Measurements from ENCODE around the gene SH3TC2. TPM values are rescaled to one million over a fixed set of nuclear protein-coding genes. Genes with fewer than 3 reads are reported as not detected.

SH3TC2 gene
- polyA plus RNA-seq, 1 donor (not counting 4 experiments of a cell fraction or from before 2014, with no cell fraction given): 19.0 TPM

DNA sequence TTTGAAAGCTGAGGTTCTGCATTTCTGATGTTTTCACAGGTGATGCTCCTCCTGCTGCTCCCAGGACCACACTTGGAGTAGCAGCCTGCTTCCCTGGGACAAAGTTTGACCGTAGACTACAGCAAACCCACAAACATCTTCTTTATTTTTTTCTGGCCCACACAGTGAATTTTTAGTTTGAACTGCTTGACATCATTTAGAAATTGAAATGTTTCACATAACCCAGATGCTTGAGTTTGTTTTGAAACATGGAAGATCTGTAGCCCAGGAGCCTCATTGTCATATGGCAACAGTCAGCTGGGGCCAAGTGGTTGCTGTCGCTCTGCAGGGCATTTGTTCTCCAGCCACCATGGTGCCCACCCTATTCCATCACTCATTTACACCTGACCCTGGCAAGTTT is 8.4 kb downstream of the SH3TC2 start:
- Histone ChIP-seq H3K79me2 (ENCODE audit: control insufficient read depth, insufficient read depth, low read length) (peaks cover 12% of the 10 kb centered on the region), H3K9me3 (ENCODE audit: control insufficient read depth, low read depth, low read length) (no peaks in the 10 kb centered on the region), H3K4me3 (ENCODE audit: control insufficient read depth in 2 of 3, extremely low read depth in 1 of 3, insufficient read depth in 2 of 3, low read depth in 1 of 3, low read length in 3 of 3) (no peak overlapping the region), H2AFZ (ENCODE audit: control insufficient read depth, low read length) (no peak overlapping the region), H3K9ac (ENCODE audit: control insufficient read depth, extremely low read depth, insufficient read depth, low read length) (no peak overlapping the region), H3K27ac (ENCODE audit: control insufficient read depth, insufficient read depth, low read length) (no peak overlapping the region), H3K36me3 (ENCODE audit: control insufficient read depth in 2 of 2, extremely low read depth in 1 of 2, insufficient read depth in 2 of 2, low read length in 2 of 2) (peaks cover 8 to 13% of the 10 kb centered on the region in 2 experiments), H3K4me2 (ENCODE audit: control insufficient read depth, extremely low read depth, insufficient read depth, low read depth, low read length) (no peak overlapping the region), H3K27me3 (ENCODE audit: control insufficient read depth, extremely low read depth, insufficient read depth, low read length) (no peaks in the 10 kb centered on the region), H4K20me1 (ENCODE audit: control insufficient read depth, extremely low read depth, insufficient read depth, low read length) (no peaks in the 10 kb centered on the region), H3K9me1 (ENCODE audit: control insufficient read depth, extremely low read depth, insufficient read depth, low read length) (no peaks in the 10 kb centered on the region), H3K4me1 (ENCODE audit: control insufficient read depth, extremely low read depth, insufficient read depth, low read length) (peaks cover 19% of the 10 kb centered on the region)
- FAIRE-seq (no peak), DNase-seq (ENCODE audit: low read depth, low spot score) (no peak)
- TF ChIP-seq EZH2 (IDR thresholded peaks at IDR 0.05; ENCODE audit: low read length): no peak
- TF ChIP-seq, protein P1, sequence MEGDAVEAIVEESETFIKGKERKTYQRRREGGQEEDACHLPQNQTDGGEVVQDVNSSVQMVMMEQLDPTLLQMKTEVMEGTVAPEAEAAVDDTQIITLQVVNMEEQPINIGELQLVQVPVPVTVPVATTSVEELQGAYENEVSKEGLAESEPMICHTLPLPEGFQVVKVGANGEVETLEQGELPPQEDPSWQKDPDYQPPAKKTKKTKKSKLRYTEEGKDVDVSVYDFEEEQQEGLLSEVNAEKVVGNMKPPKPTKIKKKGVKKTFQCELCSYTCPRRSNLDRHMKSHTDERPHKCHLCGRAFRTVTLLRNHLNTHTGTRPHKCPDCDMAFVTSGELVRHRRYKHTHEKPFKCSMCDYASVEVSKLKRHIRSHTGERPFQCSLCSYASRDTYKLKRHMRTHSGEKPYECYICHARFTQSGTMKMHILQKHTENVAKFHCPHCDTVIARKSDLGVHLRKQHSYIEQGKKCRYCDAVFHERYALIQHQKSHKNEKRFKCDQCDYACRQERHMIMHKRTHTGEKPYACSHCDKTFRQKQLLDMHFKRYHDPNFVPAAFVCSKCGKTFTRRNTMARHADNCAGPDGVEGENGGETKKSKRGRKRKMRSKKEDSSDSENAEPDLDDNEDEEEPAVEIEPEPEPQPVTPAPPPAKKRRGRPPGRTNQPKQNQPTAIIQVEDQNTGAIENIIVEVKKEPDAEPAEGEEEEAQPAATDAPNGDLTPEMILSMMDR (optimal IDR thresholded peaks at IDR 0.05 in 1 of 3, IDR thresholded peaks at IDR 0.05 in 1 of 3, conservative IDR thresholded peaks at IDR 0.05 in 1 of 3; ENCODE audit: extremely low read depth in 1 of 3, insufficient read depth in 2 of 3, low read length in 3 of 3): no peak
- dilution Hi-C loops (cut with MboI; ENCODE audit: extremely low pct_ligation_motif_present, low sequenced_read_pairs): no loop called here

GRCh38 chr5:149053072-149053695 is 9.7 kb downstream of the SH3TC2 start:
- no peak overlapping the region for H3K9ac ChIP-seq (ENCODE audit: control insufficient read depth, extremely low read depth, insufficient read depth, low read length)
- dilution Hi-C loops (cut with MboI; ENCODE audit: extremely low pct_ligation_motif_present, low sequenced_read_pairs): no loop called here
- no peak overlapping the region for H3K4me2 ChIP-seq (ENCODE audit: control insufficient read depth, extremely low read depth, insufficient read depth, low read depth, low read length)
- H3K4me1 ChIP-seq (ENCODE audit: control insufficient read depth, extremely low read depth, insufficient read depth, low read length): peaks cover 19% of the 10 kb centered on the region
- H3K27me3 ChIP-seq (ENCODE audit: control insufficient read depth, extremely low read depth, insufficient read depth, low read length): no peaks in the 10 kb centered on the region
- peaks cover 4% of the 10 kb centered on the region for H3K79me2 ChIP-seq (ENCODE audit: control insufficient read depth, insufficient read depth, low read length)
- no peak for TF ChIP-seq EZH2 (IDR thresholded peaks at IDR 0.05; ENCODE audit: low read length)
- TF ChIP-seq, protein P1 (optimal IDR thresholded peaks at IDR 0.05 in 1 of 3, IDR thresholded peaks at IDR 0.05 in 1 of 3, conservative IDR thresholded peaks at IDR 0.05 in 1 of 3; ENCODE audit: extremely low read depth in 1 of 3, insufficient read depth in 2 of 3, low read length in 3 of 3): no peak
- no peaks in the 10 kb centered on the region for H4K20me1 ChIP-seq (ENCODE audit: control insufficient read depth, extremely low read depth, insufficient read depth, low read length)
- H2AFZ ChIP-seq (ENCODE audit: control insufficient read depth, low read length): no peak overlapping the region
- no peaks in the 10 kb centered on the region for H3K9me1 ChIP-seq (ENCODE audit: control insufficient read depth, extremely low read depth, insufficient read depth, low read length)
- no peaks in the 10 kb centered on the region for H3K9me3 ChIP-seq (ENCODE audit: control insufficient read depth, low read depth, low read length)
- FAIRE-seq (peak; percentile 97), DNase-seq (ENCODE audit: low read depth, low spot score) (no peak)
- no peak overlapping the region for H3K27ac ChIP-seq (ENCODE audit: control insufficient read depth, insufficient read depth, low read length)
- no peak overlapping the region for H3K4me3 ChIP-seq (ENCODE audit: control insufficient read depth in 2 of 3, extremely low read depth in 1 of 3, insufficient read depth in 2 of 3, low read depth in 1 of 3, low read length in 3 of 3)
- H3K36me3 ChIP-seq (ENCODE audit: control insufficient read depth in 2 of 2, extremely low read depth in 1 of 2, insufficient read depth in 2 of 2, low read length in 2 of 2): peaks cover 8 to 17% of the 10 kb centered on the region in 2 experiments

Data from keratinocyte (primary cell).